Stimulated activated CD4-positive, alpha-beta T cell treated with anti-CD3 and anti-CD28 coated beads, Interleukin-12 subunit alpha, Interleukin-12 subunit beta, amount 100 ng/mL, for 48 hours (primary cell): ENCODE measurements around the gene USP13.

Source experiments
- DNase-seq, 3 donors: peaks; one replicate each; pipeline ENCODE4 v3.0.0-alpha.2; 2020; ENCODE audit warnings: low read depth in 2 of 3, low spot score in 1 of 3

USP13 gene

DNA sequence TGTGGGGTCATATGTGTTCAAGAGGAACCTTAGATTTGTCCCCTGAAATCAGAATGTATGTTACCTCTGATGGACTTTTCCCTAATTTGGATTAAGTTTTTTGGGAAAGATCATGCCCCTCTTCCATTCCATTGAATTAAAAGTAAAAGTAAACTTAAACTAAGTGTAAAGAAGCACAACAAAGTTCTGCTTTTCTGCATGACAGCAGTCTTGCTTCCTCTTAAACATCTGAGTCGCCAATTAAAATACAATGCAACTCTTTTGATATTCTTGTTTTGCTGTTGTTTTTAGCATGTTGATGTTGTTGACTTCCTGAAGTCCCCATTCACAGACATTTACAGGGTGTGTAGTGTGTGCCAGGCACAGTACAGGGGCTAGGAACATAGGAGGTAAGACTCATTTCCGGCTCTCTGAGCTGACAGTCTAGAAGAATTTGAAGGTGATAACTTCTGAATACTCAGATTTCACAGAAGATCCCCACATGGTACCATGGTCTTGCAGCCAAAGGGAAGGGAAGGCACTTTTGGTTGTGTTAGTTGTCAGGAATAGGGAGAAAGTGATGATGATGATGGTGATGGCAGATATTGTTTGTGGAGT, 45.0 kb downstream of the USP13 start:
- DNase-seq = no peak

DNA sequence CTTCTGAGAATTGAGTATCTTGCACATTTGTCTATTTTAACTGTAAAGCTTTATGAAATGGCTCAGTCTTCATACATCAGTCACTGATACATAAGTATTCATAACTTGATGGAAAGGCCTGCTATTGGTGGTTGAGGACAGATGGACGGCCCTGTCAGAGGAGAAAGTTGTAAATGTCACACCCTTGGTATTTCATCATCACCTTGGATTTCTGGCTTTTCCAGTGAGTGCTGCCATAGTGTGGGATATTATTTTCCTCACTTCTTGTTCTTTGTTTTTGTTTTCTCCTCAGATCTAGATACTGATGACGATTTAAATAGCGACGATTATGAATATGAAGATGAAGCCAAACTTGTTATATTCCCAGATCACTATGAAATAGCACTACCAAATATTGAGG, 47.9 kb downstream of the USP13 start:
- no peak for DNase-seq

DNA sequence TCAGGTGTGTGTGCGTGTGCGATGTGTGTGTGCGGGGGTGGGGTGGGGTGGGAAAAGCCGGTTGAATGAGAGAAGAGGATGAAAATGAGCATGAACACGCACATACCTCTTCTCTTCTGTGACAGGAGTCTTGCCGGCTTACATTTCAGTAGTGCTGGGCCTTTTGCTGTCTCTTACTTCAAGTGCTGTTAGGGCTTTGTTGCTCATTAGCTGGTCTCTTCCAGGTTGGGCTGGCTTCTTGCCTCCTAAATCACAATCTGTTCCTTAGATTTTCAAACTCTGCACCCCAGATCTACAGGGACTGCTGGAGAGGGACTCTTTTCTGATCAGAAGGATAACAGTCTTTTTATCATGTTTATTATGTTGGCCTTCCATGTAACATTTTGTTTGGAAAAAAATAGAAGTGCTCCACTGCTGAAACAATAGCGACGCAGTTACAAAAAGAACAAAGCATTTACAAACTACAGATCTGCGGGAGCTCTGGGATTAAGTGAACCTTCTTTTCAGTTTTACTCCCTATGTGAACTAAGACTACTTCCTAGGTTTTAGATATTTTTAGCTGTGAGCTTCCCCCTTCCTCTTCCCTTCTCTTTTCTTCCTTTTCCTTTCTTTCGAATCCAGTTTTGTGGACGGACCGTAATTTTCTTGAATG, 48.5 kb downstream of the USP13 start:
- no peak for DNase-seq

DNA sequence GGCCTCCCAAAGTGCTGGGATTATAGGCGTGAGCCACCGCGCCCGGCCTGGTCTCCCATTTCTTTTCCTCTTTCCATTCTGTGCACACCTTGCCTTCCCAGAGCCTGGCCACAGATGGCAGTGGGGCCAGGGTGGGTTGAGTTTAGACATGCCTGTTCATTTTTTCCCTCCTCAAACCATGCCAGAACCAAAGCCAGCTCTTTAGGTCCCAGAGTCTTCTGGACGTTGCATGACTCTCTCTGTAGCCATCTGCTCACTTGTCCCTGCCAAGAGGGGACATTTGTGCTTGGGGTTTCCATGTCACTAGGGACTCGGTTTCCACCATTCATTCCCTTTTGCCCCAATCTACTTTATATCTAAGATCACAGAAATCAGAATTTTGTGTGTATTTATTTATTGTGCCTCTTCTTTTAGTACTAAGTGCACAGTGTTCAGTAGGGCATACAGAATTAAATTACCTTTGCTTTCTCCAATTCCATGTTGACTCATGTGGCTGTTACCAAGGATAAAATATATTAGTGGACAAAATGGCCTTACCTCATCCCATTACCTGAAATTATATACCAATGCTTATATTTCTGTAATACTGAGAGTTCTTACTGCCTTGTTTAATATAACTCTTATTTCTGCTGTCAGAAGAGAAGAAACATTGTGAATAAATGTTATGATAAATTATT, 49.6 kb downstream of the USP13 start:
- no peak for DNase-seq

DNA sequence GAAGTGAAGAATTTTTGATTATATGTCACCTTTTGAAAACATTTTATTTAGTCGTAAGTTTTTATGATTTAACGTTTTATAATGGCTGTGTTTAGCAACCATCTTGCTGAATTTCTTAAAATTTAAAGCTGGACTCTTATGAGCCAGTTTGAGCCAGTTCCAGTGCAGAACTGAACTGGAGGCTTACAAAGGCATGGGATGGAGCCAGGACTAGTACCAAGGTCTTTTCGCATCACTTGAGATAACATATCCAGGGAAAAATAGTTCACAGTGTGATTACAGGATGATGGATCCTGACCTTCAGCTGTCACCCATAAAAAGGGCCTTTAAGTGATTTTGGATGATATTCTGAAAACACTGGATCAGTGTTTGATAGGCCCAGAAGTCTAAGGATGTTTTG, 51.0 kb downstream of the USP13 start:
- DNase-seq = no peak

DNA sequence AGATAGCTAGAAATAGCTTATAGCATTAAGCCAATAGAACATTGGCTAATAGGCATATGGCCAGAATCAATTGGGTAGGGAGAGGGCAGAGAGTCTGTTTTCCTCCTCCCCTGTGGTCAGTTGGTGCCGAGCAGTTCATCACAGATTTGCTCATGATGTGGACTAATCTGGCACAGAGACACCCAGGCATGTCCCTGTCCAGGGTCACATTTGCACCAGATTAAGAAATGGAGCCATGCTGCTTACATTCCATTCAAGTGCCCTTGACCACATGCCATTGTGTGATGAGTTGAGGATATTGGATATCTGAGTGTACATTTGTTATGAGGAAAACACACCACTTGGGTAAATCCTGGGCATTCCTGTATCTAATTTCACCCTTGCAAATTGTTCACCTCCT, 53.4 kb downstream of the USP13 start:
- DNase-seq = no peak

DNA sequence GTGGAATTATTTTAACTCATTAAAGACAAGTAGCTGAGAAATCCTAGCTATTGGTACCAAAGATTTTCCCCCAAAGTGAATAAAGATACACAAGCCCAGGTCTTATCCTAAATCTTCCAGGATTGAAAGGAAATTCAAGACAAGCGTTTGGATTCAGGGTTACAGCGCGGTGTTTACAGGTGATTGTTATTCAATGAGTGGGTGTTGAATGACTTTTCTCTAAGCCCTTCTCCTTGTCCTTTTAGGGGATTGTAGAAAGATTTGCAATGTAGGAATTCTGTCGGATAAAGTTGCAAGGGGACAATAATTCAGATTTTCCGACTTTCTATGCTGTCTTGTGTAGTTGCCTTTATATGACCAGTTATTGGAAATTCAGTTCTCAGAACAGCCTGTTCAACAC, 57.2 kb downstream of the USP13 start:
- no peak for DNase-seq

DNA sequence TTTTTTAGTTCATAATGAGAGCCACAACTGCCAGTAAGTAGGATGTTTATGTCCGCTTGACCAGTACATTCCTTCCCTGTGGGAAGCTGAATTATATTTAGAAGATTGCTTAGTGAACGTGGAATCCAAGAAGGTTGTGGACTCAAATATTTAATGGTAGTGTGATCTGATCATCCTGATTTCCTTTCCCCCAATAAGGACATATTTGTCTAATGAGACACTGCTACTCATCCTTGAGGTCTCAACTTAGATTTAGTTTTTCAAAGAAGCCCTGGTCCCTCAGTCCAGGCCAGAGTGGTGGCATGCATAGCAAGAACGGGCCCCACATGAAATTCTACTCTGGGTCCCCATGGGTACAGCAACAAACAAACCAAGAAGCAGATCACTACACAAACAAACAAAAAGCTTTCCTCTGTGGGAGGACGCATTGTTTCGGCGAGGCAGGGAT, 60.8 kb downstream of the USP13 start:
- no peak for DNase-seq

DNA sequence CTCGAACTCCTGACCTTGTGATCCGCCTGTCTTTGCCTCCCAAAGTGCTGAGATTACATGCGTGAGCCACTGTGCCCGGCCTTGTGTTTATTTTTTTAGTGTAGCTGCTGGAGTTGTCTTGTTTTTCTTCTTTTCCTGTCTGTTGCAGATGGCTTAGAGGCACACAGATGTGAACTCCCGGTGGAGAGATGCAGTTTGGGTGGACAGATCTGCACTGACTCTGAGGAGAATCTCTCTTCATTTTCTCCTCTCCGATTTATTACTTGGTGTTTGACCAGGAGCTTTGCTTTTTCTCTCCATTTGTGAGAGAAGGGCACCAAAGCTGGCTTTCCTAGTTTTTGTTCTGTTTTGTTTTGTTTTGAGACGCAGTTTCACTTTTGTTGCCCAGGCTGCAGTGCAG, 62.7 kb downstream of the USP13 start:
- no peak for DNase-seq

DNA sequence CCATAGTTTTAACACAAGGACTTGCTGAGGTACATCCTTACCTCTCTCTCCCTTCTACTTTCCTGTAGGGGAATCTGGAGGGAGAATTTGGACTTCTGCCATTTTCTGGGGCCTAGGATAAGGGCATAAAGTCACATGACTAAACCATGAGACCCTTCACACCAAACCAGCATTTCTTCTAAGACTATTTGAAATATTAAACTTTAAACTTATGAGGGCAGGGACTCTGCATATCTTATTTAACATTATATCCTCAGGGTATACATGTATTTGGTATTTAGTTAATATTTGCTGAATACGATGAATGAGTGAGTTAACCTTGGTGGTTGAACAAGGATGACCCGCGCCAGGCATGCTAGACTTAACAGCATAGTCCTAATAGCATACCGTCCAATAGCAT, 63.4 kb downstream of the USP13 start:
- DNase-seq = no peak

DNA sequence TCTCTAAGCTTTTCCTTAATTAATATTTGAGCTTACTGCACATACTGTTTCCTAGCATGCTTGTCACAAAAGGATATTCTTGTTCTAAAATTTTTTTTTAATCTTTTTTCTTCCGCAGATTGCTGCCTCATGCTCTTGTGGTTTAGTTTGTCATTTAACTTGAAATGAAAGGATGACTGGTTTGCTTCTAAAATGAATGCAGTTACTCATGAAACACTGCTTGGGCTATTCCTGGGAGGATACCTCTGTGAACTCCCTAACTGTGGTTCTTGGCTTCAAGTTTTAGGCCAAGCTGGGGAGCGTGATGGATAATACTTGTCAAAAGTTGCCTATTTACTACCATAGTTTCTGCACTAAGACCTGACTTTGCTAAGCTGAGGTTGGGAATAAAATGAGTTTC, 64.0 kb downstream of the USP13 start:
- DNase-seq = no peak

DNA sequence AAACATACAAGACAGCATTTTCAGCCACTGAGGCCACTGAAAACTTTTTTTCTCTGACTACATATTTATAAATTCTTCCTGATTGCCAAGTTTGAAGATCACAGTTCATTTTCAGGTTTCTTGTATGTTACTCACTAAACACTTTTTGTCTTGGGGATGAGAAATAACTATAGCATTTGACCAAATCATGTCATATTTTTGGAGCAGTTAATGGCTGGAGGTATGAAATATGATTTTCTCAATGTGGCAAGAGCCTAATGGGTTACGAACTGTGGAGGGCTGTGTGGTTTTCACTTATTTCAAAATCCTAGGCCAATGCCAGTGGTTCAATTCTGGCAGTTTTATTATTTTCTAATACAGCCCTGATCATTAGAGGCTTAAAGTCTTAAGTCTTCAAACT, 64.4 kb downstream of the USP13 start:
- DNase-seq = no peak

DNA sequence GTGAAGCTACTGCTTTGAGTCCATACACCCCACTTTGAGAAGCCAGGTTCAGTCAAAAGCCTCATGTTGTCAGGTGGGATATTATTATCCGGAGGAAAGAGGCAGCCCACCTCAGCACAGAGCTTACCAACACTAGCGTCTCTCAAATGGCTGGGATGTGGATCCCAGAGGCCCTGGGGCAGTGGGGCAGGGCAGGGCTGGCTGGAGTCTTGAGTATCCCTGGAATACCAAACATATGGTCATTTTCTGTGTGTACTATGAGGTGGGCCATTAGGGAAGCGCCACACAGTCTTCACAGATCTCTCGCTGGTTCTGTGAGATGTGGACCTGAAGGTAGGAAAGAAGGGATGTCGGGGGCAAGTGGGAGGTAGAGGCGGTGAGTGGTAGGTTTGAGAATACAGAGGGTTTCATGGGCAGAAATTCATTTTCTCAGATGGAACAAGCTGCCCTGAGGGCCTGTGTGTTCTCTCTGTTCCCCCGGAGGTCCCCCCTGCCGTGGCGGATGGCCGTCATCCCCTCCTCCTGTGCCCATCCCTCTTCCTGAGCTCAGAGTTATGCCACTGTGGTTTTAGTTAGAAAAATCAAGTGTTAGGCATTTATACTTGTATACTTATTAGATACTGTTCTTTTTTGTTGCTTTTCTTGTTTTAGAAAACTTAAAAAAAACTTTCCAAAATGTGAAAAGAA, 66.4 kb downstream of the USP13 start:
- no peak for DNase-seq

DNA sequence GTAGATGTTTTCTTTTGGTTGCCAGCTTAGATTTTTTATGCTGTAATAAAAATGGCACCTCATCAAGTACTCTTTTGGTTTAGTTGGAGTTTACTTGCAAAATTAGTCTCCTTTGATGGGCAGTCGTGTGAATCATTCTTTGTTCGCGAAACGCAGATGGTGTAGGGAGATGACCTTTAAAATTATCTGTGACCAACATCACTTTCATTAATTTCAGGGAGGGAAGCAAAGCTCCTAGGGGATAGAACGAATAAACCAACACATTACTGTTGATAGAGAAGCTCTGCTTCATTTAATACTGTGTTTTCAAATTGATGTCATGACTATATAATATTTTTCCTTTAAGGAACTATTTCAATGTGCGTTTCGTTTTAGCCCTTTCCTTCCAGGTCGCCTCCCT, 67.4 kb downstream of the USP13 start:
- no peak for DNase-seq

DNA sequence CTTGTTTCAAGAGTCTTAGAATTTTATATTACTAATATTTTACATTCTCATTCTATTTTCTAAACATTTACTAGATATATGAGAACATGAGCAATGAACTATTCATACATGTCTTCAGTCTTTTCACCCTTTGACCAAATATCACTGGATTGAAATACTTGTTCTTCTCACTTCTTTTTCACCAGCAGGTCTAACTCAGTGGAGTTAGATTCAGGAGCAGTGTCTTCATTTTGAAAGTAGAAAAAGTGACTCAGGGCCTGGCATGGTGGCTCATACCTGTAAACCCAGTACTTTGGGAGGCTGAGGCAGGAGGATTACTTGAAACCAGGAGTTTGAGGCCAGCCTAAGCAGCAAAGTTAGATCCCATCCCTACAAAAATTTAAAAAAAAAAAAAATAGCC, 70.8 kb downstream of the USP13 start:
- no peak for DNase-seq

DNA sequence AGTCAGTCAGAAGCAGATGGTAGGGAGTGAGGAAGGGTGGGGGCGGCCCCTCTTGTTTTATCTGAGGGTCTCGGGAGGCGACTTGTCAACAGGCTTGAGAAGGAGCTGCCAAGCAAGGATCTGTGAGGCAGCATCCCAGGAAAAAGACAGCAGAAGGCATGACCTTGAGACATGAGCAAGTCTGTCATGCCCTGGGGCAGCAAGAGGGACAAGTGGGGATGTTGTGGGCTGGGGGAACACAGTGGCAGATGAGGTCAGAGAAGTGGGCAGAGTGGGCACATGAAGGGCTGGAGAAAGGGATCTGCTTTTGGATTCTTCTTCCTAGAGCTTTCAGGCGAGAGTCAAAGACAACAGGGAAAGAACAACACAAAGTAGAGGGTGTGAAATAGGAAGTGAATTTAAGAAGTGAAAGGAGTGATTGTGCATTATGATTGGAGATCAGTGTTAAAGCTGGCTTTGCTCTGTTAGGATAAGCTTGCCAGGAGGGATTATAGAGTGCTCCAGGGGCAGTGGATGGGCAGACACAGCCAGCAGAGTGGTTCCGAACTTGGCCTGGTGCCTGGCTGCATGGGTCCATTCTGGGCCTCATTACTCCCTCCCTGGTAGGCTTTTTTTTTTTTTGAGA, 73.3 kb downstream of the USP13 start:
- DNase-seq = no peak

DNA sequence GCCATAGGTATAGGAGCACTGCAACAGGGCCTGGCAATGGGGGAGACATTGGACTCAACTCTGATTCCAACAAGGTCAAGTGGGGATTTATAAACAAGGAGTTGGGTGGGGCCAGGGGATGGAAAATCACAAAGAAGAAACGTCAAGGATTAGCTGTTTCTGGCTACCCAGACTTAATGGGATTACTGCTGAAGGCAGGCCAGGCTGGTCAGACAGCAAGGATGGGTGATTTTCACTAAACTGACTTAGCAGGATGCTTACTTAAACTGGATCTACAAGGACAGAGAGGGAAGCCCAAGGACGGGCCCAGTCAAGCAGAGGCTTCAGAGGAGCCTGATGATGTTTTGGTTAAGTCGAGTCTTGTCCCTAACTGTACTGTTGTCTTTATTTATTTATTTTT, 76.2 kb downstream of the USP13 start:
- DNase-seq = no peak

DNA sequence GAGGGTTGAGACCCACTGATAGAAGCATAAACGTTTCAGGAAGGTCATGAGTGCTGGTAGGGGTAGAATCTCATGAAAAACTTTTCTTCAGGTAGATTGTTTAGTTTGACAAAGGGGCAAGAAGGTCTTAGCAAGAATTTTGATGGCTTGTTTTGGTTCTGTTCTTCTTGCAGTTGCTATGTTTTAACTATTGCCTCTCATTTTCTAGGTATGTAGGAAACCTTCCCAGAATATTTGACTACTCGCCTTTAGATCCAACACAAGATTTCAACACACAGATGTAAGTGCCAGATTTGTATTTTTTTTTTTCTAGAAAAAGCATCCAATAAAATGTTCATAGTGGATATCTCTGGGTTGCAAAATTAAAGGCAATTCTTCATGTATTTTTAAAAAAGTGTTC, 77.1 kb downstream of the USP13 start:
- DNase-seq = no peak

DNA sequence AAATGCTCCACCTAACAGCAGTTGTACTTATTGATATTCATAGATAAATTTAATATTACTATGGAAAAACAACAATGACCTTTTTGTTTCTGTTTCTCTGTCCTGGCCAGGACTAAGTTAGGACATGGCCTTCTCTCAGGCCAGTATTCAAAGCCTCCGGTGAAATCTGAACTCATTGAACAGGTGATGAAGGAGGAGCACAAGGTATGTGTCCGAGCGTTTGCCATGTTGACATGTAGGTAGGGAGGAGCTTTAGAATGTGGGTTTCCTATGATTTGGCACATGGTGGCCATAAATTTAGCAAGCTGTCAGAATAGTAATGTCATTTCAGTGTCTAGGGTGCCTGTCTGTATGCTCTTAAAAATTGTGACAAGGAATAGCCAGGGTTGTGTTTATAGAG, 77.7 kb downstream of the USP13 start:
- DNase-seq = no peak

DNA sequence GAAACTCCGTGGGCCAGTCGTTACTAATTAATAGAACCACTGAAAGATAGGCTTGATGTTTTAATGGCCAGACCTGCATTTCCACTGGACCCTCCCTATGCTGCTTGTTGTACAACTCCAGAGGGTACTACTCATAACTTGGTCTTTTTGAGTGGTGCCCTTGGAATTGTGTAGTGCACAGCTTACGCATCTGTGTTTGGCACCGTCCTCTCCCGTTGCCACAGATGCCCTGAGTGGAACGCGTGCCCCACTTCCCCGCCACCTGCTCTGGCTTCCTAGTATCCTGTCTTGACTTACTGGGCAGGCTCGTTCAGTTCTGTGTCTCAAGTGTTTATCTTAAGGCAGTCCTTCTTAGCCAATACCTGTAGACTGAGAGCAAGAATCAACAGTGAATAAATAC, 78.7 kb downstream of the USP13 start:
- DNase-seq = no peak

DNA sequence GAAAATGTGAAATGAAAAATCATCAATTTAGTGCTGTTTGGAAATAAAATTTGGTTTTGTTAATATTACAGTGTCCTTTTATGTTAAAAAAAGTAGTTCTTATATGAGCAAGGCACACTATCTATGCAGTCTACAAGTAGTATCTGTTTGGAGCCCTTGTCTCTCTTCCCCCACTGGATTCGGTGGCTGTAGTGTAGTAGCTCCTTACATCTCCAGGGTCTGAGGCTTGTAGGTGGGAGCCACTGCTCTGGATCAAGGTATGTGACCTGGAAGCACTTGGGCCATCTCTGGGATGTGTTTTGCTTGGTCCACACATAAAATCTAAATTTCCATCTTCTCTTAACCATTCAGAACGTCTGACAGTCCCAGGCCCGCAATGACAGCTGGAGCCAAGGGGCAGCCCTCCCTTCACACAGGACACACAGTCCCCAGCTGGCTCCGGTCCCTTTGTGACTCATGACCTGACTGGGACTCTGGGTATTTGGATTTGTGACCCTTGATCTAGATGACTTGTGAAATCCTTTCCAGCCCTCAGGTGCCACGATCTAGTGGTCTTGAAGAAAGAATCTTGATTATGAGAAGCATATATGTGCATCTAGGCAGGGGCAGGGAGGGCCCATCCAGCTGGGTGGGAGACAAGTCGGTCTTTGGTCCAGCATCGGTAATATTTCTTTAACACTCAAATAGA, 80.0 kb downstream of the USP13 start:
- DNase-seq = no peak
